SK-N-DZ (cell line): ENCODE data around the gene DGKK. TPM values are rescaled to one million over a fixed set of nuclear protein-coding genes. Genes with fewer than 3 reads are reported as not detected.
A peak's percentile ranks its signal among the peaks of the same experiment; 100 is the strongest.

Experiments used
- DNase-seq: peaks from one replicate; pipeline ENCODE4 v3.0.0-alpha.2; 2015; ENCODE audit warnings: low spot score
- polyA plus RNA-seq, 2 experiments: library from polyadenylated mRNA; depleted of rRNA; stranded (reverse); fragments of >200 nt; gene quantifications; 2 replicates each; pipeline ENCODE4 v1.2.3, GENCODE V29; 2014

The DGKK gene
- 8.7 and 9.2 TPM in 2 replicates for polyA plus RNA-seq (2014; cell fraction: cytosol; rRNA removed)
- polyA plus RNA-seq (2014; cell fraction: nucleus; rRNA removed): 5.4 and 6.4 TPM in 2 replicates

- peak; percentile 94 for DNase-seq
Measured at GRCh38 chrX:50470103-50471031, at the start of gene DGKK. Gene DGKK, minus strand, starts transcription at chrX:50470825. Its CDS starts 147 bp downstream, at chrX:50470678.

- DNase-seq: no peak
Measured at GRCh38 chrX:50514811-50515210, 44.2 kb upstream of the DGKK start.

- DNase-seq: no peak
Measured at GRCh38 chrX:50497114-50497513, 26.5 kb upstream of the DGKK start.

- DNase-seq: no peak
Measured at GRCh38 chrX:50495616-50496015, 25.0 kb upstream of the DGKK start.

GRCh38 chrX:50492720-50493119 is 22.1 kb upstream of the DGKK start:
- DNase-seq: no peak

GRCh38 chrX:50484662-50485061 is 14.0 kb upstream of the DGKK start:
- no peak for DNase-seq

GRCh38 chrX:50483283-50483682 is 12.7 kb upstream of the DGKK start:
- no peak for DNase-seq

- DNase-seq: peak; percentile 26
Measured at GRCh38 chrX:50475208-50475607, 4.6 kb upstream of the DGKK start.

- peak; percentile 30 for DNase-seq
Measured at GRCh38 chrX:50471390-50471789, 765 bp upstream of the DGKK start.

- DNase-seq: peak; percentile 34
Measured at GRCh38 chrX:50469206-50469605, 1.4 kb downstream of the DGKK start.

- no peak for DNase-seq
Measured at GRCh38 chrX:50459615-50460014, 11.0 kb downstream of the DGKK start.

GRCh38 chrX:50458483-50458882 is 12.1 kb downstream of the DGKK start:
- no peak for DNase-seq

GRCh38 chrX:50456712-50457484 is 13.7 kb downstream of the DGKK start:
- no peak for DNase-seq

- DNase-seq: no peak
Measured at GRCh38 chrX:50452782-50453181, 17.8 kb downstream of the DGKK start.

GRCh38 chrX:50450324-50450723 is 20.3 kb downstream of the DGKK start:
- DNase-seq: no peak

- no peak for DNase-seq
Measured at GRCh38 chrX:50448565-50448964, 22.1 kb downstream of the DGKK start.

- DNase-seq: no peak
Measured at GRCh38 chrX:50447535-50447934, 23.1 kb downstream of the DGKK start.

- no peak for DNase-seq
Measured at GRCh38 chrX:50442426-50443116, 28.1 kb downstream of the DGKK start.

- DNase-seq: no peak
Measured at GRCh38 chrX:50436797-50437196, 33.8 kb downstream of the DGKK start.

GRCh38 chrX:50432829-50433289 is 37.8 kb downstream of the DGKK start:
- no peak for DNase-seq

- no peak for DNase-seq
Measured at GRCh38 chrX:50431623-50432022, 39.0 kb downstream of the DGKK start.
